ENCODE data around the gene NDUFB10.

The NDUFB10 gene

GRCh38 chr16:1991135-1991551 lies 31.8 kb downstream of the NDUFB10 start:
- TF ChIP-seq CTCF (IDR thresholded peaks at IDR 0.05; ENCODE audit: low read length, missing control alignments): no peak
- no peak overlapping the region for H3K4me3 ChIP-seq (replicated peaks; ENCODE audit: low read depth, low read length)
- DNase-seq (ENCODE audit: low read depth): no peak

DNA sequence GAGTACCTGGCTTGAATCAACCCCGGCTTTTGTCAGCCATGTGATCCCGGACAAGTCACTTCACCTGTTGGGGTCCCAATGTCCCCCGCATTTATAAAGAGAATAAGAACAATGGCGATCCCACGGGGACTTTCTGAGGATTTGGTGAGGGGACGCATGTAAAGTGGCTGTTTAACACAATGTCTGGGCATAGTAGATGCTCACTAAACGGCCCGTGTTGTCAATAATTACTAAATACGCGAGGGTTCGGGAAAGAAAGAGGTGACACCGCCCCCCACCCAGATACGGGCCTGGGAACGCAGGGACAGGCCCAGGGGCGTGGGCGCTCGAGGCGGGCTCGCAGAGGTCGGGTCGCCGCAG lies 32.2 kb downstream of the NDUFB10 start:
- TF ChIP-seq CTCF (IDR thresholded peaks at IDR 0.05; ENCODE audit: low read length, missing control alignments): no peak
- H3K4me3 ChIP-seq (replicated peaks; ENCODE audit: low read depth, low read length): peak overlapping the region; percentile 22

DNA sequence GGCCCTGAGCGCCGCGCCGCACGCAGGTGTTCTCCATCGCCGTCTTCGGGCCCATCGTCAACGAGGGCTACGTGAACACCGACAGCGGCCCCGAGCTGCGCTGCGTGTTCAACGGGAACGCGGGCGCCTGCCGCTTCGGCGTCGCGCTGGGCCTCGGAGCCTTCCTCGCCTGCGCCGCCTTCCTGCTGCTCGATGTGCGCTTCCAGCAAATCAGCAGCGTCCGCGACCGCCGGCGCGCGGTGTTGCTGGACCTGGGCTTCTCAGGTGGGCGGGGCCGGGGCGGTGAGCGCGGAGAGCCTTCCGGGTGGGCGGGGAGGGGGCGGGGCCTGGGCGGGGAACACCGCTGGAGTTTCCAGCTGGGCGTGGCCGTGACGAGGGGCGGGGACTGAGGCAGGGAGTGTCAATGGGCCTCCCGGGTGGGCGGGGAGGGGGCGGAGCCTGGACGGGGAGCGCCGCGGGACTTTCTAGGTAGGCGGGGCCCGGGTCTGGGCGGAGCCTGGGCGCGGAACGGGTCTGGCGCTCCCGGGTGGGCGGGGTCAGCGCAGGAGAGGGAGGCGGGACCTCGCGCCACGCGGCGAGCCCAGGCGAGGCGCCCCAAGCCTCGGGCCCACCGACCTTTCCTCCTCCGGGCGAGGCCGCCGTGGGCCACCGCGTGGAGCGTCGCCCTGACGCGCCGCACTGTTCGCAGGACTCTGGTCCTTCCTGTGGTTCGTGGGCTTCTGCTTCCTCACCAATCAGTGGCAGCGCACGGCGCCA lies 32.8 kb downstream of the NDUFB10 start:
- peak overlapping the region; percentile 22 for H3K4me3 ChIP-seq (replicated peaks; ENCODE audit: low read depth, low read length)
- TF ChIP-seq CTCF (IDR thresholded peaks at IDR 0.05; ENCODE audit: low read length, missing control alignments): no peak
- DNase-seq (ENCODE audit: low read depth): peak; percentile 94

More for the DNA sequence above, 32.2 kb downstream of the NDUFB10 start:
- DNase-seq (ENCODE audit: low read depth): no peak

DNA sequence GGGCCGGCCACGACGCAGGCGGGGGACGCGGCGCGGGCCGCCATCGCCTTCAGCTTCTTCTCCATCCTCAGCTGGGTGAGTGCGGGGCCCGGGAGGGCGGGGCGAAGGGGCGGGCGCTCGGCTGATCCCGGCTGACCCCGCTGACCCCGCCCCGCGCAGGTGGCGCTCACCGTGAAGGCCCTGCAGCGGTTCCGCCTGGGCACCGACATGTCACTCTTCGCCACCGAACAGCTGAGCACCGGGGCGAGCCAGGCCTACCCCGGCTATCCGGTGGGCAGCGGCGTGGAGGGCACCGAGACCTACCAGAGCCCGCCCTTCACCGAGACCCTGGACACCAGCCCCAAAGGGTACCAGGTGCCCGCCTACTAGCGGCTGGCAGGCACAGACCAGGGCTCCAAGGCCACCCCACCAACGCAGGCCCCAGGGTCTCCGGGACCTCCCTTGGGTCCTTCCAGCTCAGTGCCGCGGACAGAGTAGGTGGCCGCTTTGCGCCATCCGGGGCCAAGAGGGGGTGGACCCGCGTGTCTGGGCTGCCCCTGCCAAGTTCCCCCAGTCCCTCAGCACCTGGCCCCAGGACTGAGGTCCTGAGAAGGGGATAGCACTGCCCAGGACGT lies 33.5 kb downstream of the NDUFB10 start:
- TF ChIP-seq CTCF (IDR thresholded peaks at IDR 0.05; ENCODE audit: low read length, missing control alignments): no peak
- no peak for DNase-seq (ENCODE audit: low read depth)
- H3K4me3 ChIP-seq (replicated peaks; ENCODE audit: low read depth, low read length): no peak overlapping the region

GRCh38 chr16:1993731-1994131 lies 34.4 kb downstream of the NDUFB10 start:
- no peak overlapping the region for H3K4me3 ChIP-seq (replicated peaks; ENCODE audit: low read depth, low read length)
- DNase-seq (ENCODE audit: low read depth): no peak
- TF ChIP-seq CTCF (IDR thresholded peaks at IDR 0.05; ENCODE audit: low read length, missing control alignments): no peak

- no peak overlapping the region for H3K4me3 ChIP-seq (replicated peaks; ENCODE audit: low read depth, low read length)
- DNase-seq (ENCODE audit: low read depth): no peak
- TF ChIP-seq CTCF (IDR thresholded peaks at IDR 0.05; ENCODE audit: low read length, missing control alignments): no peak
Observed at GRCh38 chr16:1997494-1998359, 38.4 kb downstream of the NDUFB10 start.
